NT2/D1 (cell line): ENCODE measurements around the gene HEG1.
"Not testable (repeated sequence)": the region's sequence is repeated elsewhere in the genome, so short reads cannot be mapped to it uniquely, and the experiment has no call there.

Experiments used
- YY1 ChIP-seq: IDR thresholded peaks from 2 replicates; pipeline ENCODE4 v1.6.1; 2011; ENCODE audit not compliant: insufficient read length, insufficient read depth
- ZNF274 ChIP-seq: IDR thresholded peaks from 2 replicates; pipeline ENCODE4 v1.6.1; 2011; ENCODE audit warnings: mild to moderate bottlenecking, low read depth, low read length

- TF ChIP-seq ZNF274, YY1: not testable (repeated sequence)
Measured at GRCh38 chr3:125082339-125082738, 26.5 kb upstream of the HEG1 start.
